Right lobe of liver (tissue), 6 donors: Measurements from ENCODE around the gene AQR. TPM values are rescaled to one million over a fixed set of nuclear protein-coding genes. Genes with fewer than 3 reads are reported as not detected.

Experiments
- ATAC-seq, 4 donors: fragments of 200-7000 bp; cut with Tn5 transposase; one replicate each; pipeline ENCODE4 v1.9.1; 2020; ENCODE audit warnings: mild to moderate bottlenecking in 4 of 4, moderate library complexity in 4 of 4
- DNase-seq, 3 donors: peaks; one replicate each; pipeline ENCODE4 v3.0.0-alpha.2; 2020
- H3K27ac ChIP-seq, 3 donors: fragments of 200-600 bp; one replicate each; pipeline ENCODE4 v1.8.0; 2022
- H3K27me3 ChIP-seq, 2 donors: fragments of 200-600 bp; one replicate each; pipeline ENCODE4 v1.8.0; 2022
- H3K36me3 ChIP-seq, 4 donors: fragments of 200-600 bp; sonication (generic) in 1 of 4; one replicate each; pipeline versions ENCODE4 v1.5.1 to v1.8.0; 2017 to 2022; ENCODE audit warnings: control low read depth in 1 of 4
- H3K4me1 ChIP-seq, 4 donors: fragments of 200-600 bp; sonication (generic) in 1 of 4; one replicate each; pipeline versions ENCODE4 v1.5.1 to v1.8.0; 2017 to 2022; ENCODE audit warnings: control low read depth in 1 of 4
- H3K4me3 ChIP-seq, 3 donors: fragments of 200-600 bp; one replicate each; pipeline ENCODE4 v1.8.0; 2022
- H3K9me3 ChIP-seq, 4 donors: fragments of 200-600 bp; sonication (generic) in 1 of 4; one replicate each; pipeline versions ENCODE4 v1.5.1 to v1.8.0; 2017 to 2022; ENCODE audit warnings: control low read depth in 1 of 4
- CTCF ChIP-seq, 4 donors: fragments of 200-600 bp in 3 of 4; fragments of 450-650 bp in 1 of 4; IDR thresholded peaks; one replicate each; pipeline versions ENCODE4 v1.5.1 to v1.8.0; 2016 to 2022; ENCODE audit warnings: antibody characterized with exemption in 4 of 4, mild to moderate bottlenecking in 2 of 4
- POLR2A ChIP-seq: fragments of 450-650 bp; IDR thresholded peaks from one replicate; pipeline ENCODE4 v1.6.1; 2017; ENCODE audit warnings: antibody characterized with exemption, mild to moderate bottlenecking
- WGBS: methylation state at CpG from one replicate; pipeline ENCODE4 v1.1.6; 2018; ENCODE audit warnings: low coverage, low lambda C conversion rate; ENCODE audit not compliant: insufficient coverage; ENCODE audit errors: missing lambda C conversion rate; 5-methylcytosine and 5-hydroxymethylcytosine counted together
- intact Hi-C, 2 donors: fragments of 100-400 bp; cut with DNase I; formaldehyde crosslinking; loops; one replicate each; pipeline versions ENCODE4 v1.11.2 to v1.14.1; 2022
- total RNA-seq, 6 experiments: library from RNA; depleted of rRNA in 2 of 6; stranded (reverse); fragments of >200 nt in 2 of 6; fragmentation: NEBNext Ultra II Directional in 3 of 6; extraction: Animal tissue kit (Norgen Biotek cat#: 25700) in 3 of 6; gene quantifications; one replicate each; pipeline versions ENCODE4 v1.1.0 to v1.2.4, GENCODE V29; 2016 to 2023
- donor health status: DM: no; HTN: yes; CAD: no.
- donor health status: DM: no; HTN: no; CAD: no.
- donor health status: DM: no; HTN: no; CAD: no.
- donor health status: DM: no; HTN: yes; CAD: no.
- donor health status: DM: no; HTN: yes; CAD: no.

AQR gene
- total RNA-seq, 6 experiments from 2014 or later = 9.1 to 15.3 (median 11.8) TPM

- TF ChIP-seq POLR2A (no peak), CTCF (IDR thresholded peaks at IDR 0.05) (no peak)
- no peaks in the 10 kb centered on the region for H3K9me3 ChIP-seq
- H3K36me3 ChIP-seq = peaks cover 0 to 20% (median 0%) of the 10 kb centered on the region in 4 donors
- no peak for DNase-seq
- H3K4me1 ChIP-seq = peaks cover 0 to 14% (median 6%) of the 10 kb centered on the region in 4 donors
- H3K27me3 ChIP-seq = no peaks in the 10 kb centered on the region
- ATAC-seq = peak in 2 of 4 donors; percentile 46 to 49
- no peak overlapping the region for H3K4me3 ChIP-seq
- 62% methylated on average over 1 of the region's 1 CpG for WGBS
- H3K27ac ChIP-seq = no peak overlapping the region
- intact Hi-C loops = no loop called here
Measured at GRCh38 chr15:34855413-34855812, 114.1 kb downstream of the AQR start.

- no peak for DNase-seq
- no peaks in the 10 kb centered on the region for H3K27me3 ChIP-seq
- 68% methylated on average over 2 of the region's 2 CpGs for WGBS
- peaks cover 0 to 14% (median 6%) of the 10 kb centered on the region in 4 donors for H3K4me1 ChIP-seq
- no peak for ATAC-seq
- intact Hi-C loops = no loop called here
- H3K4me3 ChIP-seq = no peak overlapping the region
- H3K36me3 ChIP-seq = peaks cover 0 to 13% (median 0%) of the 10 kb centered on the region in 4 donors
- no peaks in the 10 kb centered on the region for H3K9me3 ChIP-seq
- TF ChIP-seq POLR2A (no peak), CTCF (IDR thresholded peaks at IDR 0.05) (no peak)
- H3K27ac ChIP-seq = no peak overlapping the region
Measured at GRCh38 chr15:34854232-34854631, 115.3 kb downstream of the AQR start.

- H3K4me3 ChIP-seq = no peak overlapping the region
- H3K9me3 ChIP-seq = no peaks in the 10 kb centered on the region
- WGBS = 31% methylated on average over 2 of the region's 2 CpGs
- H3K27ac ChIP-seq = no peak overlapping the region
- ATAC-seq = peak; percentile 73 to 84 (median 78)
- DNase-seq = no peak
- TF ChIP-seq CTCF (IDR thresholded peaks at IDR 0.05) (no peak), POLR2A (no peak)
- H3K4me1 ChIP-seq = peaks cover 0 to 14% (median 6%) of the 10 kb centered on the region in 4 donors
- H3K36me3 ChIP-seq = peaks cover 0 to 11% (median 0%) of the 10 kb centered on the region in 4 donors
- H3K27me3 ChIP-seq = no peaks in the 10 kb centered on the region
- intact Hi-C loops = no loop called here
Measured at GRCh38 chr15:34853001-34853758, 116.4 kb downstream of the AQR start.

- WGBS = 87% methylated on average over 4 of the region's 4 CpGs
- intact Hi-C loops = no loop called here
- no peak for DNase-seq
Measured at GRCh38 chr15:34851751-34852150, 117.8 kb downstream of the AQR start.

More at GRCh38 chr15:34851751-34852150, 117.8 kb downstream of the AQR start:
- no peak overlapping the region for H3K27ac ChIP-seq
- H3K36me3 ChIP-seq = peaks cover 0 to 9% (median 0%) of the 10 kb centered on the region in 4 donors
- ATAC-seq = no peak
- no peak for TF ChIP-seq CTCF (IDR thresholded peaks at IDR 0.05)
- no peak for TF ChIP-seq POLR2A
- peaks cover 0 to 14% (median 6%) of the 10 kb centered on the region in 4 donors for H3K4me1 ChIP-seq
- no peaks in the 10 kb centered on the region for H3K9me3 ChIP-seq
- H3K4me3 ChIP-seq = no peak overlapping the region
- no peaks in the 10 kb centered on the region for H3K27me3 ChIP-seq
